IPS-20b (cell line): ENCODE data around the gene STIL.
"Not testable (repeated sequence)": the region's sequence is repeated elsewhere in the genome, so short reads cannot be mapped to it uniquely, and the experiment has no call there.

Source experiments
- H3K27ac ChIP-seq: one replicate; pipeline ENCODE4 v1.5.1; 2013; ENCODE audit warnings: low read length
- H3K27me3 ChIP-seq: 2 replicates; pipeline ENCODE4 v1.6.1; 2013; ENCODE audit warnings: mild to moderate bottlenecking, low read length, inconsistent platforms; ENCODE audit not compliant: insufficient read depth
- H3K36me3 ChIP-seq: 2 replicates; pipeline ENCODE4 v1.6.1; 2013; ENCODE audit warnings: low read depth, mild to moderate bottlenecking, inconsistent platforms, low read length, moderate library complexity; ENCODE audit not compliant: insufficient read depth
- H3K4me1 ChIP-seq: 2 replicates; pipeline ENCODE4 v1.6.1; 2013; ENCODE audit warnings: mild to moderate bottlenecking, control low read depth, inconsistent platforms, low read length, moderate library complexity; ENCODE audit not compliant: insufficient read depth
- H3K4me3 ChIP-seq: 2 replicates; pipeline ENCODE4 v1.5.1; 2013; ENCODE audit warnings: mild to moderate bottlenecking, low read length, inconsistent platforms
- H3K9ac ChIP-seq: 2 replicates; pipeline ENCODE4 v1.6.1; 2013; ENCODE audit warnings: low read depth, mild to moderate bottlenecking, inconsistent platforms, low read length, moderate library complexity
- H3K9me3 ChIP-seq: 2 replicates; pipeline ENCODE4 v1.6.1; 2013; ENCODE audit warnings: mild to moderate bottlenecking, low read depth, low read length, inconsistent platforms; ENCODE audit not compliant: insufficient read depth

Gene STIL

DNA sequence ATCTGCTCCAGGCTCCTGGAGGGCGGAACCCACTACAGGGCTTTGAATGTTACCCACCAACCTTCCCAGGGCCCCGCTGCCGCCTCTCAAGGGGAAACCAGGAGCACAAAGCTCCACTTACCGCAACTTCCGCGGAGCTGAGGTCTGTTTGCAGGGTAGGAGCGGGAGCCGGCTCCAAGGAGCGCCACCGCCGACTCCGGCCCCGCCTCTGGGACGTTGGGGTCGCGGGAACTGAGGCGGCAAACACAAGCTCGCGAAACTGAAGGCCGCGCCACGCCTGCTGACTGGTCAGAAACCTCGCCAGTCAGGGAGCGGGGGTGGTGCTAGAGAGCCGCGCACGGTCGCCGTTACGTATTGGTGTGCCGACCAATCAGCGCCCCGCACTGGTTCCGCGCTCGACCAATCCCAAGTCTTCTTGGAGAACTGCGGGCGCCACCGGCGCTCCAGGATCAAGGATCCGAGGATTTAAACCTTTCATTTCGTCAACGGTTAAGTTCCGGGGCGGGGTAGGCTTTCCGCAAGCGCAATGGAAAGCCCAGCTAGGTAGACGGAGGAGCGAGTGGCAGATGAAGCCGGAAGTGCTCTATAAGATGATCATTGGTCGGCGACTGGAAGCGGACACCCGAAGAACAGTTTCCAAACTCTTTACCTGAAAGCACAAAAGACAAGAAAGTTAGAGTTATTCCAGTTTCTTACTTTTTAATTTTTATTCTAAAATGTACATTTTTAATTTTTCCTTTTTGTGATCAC, at the start of gene STIL:
STIL (minus strand) TSS at position 233 of the 750 bp plus-strand sequence. CDS start 3,828 bp downstream, outside the sequence.
- no peaks in the 10 kb centered on the region for H3K27me3 ChIP-seq
- H3K9ac ChIP-seq = peak within 1 kb of the TSS; percentile 95
- H3K4me3 ChIP-seq = peak within 1 kb of the TSS; percentile 82
- H3K36me3 ChIP-seq = peaks cover 24% of the 10 kb centered on the region
- H3K4me1 ChIP-seq = peaks cover 4% of the 10 kb centered on the region; the same call in 1 of the 2 replicates
- H3K9me3 ChIP-seq = no peaks in the 10 kb centered on the region
- peak within 1 kb of the TSS; percentile 78 for H3K27ac ChIP-seq

DNA sequence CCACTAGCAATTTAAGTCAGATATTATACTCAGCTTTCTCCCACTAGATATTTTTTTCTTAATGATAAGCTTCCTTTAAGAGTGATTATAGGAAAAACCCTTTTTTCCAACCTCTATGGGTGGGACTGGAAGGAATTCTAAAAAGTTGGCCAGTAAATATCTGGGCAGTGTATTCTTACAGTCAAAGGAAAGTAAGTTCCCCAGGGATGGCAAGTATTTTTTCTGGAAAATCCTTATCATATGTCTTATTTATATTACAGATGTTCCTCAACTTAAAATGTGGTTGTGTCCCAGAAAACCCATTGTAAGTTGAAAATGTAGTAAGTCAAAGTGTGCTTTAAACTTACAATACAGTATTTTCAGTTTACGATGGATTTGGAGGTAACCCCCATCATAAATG, 48.9 kb upstream of the STIL start:
- no peak overlapping the region for H3K27ac ChIP-seq
- no peak overlapping the region for H3K9ac ChIP-seq
- no peaks in the 10 kb centered on the region for H3K9me3 ChIP-seq
- H3K27me3 ChIP-seq = no peaks in the 10 kb centered on the region
- no peaks in the 10 kb centered on the region for H3K4me1 ChIP-seq
- H3K4me3 ChIP-seq = no peak overlapping the region
- H3K36me3 ChIP-seq = no peaks in the 10 kb centered on the region

DNA sequence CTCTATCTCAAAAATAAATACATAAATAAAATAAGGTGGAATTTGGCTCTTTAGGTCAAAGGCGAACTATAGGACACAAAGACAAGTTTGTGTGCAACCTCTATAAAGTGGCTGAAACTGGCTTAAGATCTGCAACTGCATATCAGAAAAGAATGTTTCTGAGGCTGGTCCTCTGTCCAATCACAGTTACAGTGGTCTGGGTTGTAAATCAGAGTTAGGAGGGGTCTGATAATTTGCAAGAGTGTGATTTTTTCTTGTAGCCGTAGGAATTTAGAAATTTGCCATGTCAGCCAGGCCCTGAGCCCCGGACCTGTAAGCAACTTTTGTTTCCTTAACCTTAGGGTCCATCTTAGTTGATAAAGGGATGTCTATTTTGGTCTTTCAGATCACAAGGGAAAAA, 47.4 kb upstream of the STIL start:
- no peaks in the 10 kb centered on the region for H3K4me1 ChIP-seq
- no peak overlapping the region for H3K9ac ChIP-seq
- H3K27ac ChIP-seq = no peak overlapping the region
- no peaks in the 10 kb centered on the region for H3K9me3 ChIP-seq
- H3K4me3 ChIP-seq = no peak overlapping the region
- H3K36me3 ChIP-seq = no peaks in the 10 kb centered on the region
- H3K27me3 ChIP-seq = no peaks in the 10 kb centered on the region

GRCh38 chr1:47351305-47351704, 37.4 kb upstream of the STIL start:
- H3K9ac ChIP-seq = no peak overlapping the region
- no peak overlapping the region for H3K4me3 ChIP-seq
- no peaks in the 10 kb centered on the region for H3K9me3 ChIP-seq
- no peak overlapping the region for H3K27ac ChIP-seq
- no peaks in the 10 kb centered on the region for H3K4me1 ChIP-seq
- H3K36me3 ChIP-seq = no peaks in the 10 kb centered on the region
- no peaks in the 10 kb centered on the region for H3K27me3 ChIP-seq

DNA sequence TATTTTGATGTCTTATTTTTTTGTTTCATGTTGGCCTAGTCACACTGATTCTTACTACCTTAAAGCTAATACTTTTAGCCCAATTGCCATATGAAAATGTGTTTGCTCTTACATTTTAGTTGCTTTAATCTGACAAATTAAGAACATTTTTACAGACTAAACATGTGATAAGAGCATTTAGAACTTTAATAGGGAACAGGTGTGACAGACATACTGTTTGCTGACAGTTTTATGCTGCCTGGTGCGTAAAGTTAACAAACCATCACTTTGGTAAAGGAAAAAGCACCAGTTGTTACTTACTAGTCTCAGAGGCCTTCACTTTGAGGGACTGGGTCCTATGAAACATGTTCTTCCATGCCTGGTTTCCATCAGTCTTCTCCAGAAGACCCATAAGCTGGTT, 34.3 kb upstream of the STIL start:
- Histone ChIP-seq H3K4me1 (no peaks in the 10 kb centered on the region), H3K9ac (no peak overlapping the region), H3K27ac (no peak overlapping the region), H3K36me3 (no peaks in the 10 kb centered on the region), H3K27me3 (no peaks in the 10 kb centered on the region), H3K9me3 (no peaks in the 10 kb centered on the region), H3K4me3 (no peak overlapping the region)

DNA sequence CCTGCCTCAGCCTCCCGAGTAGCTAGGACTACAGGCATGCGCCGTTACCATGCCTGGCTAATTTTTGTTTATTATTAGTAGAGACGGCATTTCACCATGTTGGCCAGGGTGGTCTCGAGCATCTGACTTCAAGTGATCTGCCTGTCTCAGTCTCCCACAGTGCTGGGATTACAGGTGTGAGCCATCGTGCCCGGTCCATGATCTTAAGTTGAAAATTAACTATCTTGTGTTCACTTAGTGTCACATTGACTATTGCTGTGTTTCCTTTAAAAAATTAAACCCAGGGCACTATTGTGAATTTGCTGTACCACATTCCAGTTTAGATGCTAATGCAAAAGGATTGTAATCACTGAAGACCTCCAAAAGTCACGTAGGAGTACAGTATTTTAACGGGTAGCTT, 33.8 kb upstream of the STIL start:
- no peaks in the 10 kb centered on the region for H3K4me1 ChIP-seq
- no peak overlapping the region for H3K27ac ChIP-seq
- H3K4me3 ChIP-seq = no peak overlapping the region
- no peaks in the 10 kb centered on the region for H3K27me3 ChIP-seq
- no peak overlapping the region for H3K9ac ChIP-seq
- H3K36me3 ChIP-seq = no peaks in the 10 kb centered on the region
- no peaks in the 10 kb centered on the region for H3K9me3 ChIP-seq

DNA sequence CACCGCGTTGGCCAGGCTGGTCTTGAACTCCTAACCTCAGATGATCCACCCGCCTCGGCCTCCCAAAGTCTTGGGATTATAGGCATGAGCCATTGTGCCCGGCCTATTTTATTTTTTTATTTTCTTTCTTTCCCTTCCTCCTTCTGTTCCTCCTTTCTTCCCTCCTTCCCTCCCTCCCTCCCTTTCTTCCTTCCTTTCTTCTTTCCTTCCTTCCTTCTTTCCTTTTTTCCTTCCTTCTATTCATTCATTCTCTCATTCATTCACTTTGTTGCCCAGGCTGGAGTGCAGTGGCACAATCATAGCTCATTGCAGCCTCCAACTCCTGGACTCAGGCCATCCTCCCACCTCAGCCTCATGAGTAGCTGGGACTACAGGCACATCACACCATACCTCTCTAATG, 33.0 kb upstream of the STIL start:
- H3K9me3 ChIP-seq, H3K36me3 ChIP-seq, H3K4me3 ChIP-seq, H3K27ac ChIP-seq, H3K9ac ChIP-seq, H3K27me3 ChIP-seq, H3K4me1 ChIP-seq: not testable (repeated sequence)

DNA sequence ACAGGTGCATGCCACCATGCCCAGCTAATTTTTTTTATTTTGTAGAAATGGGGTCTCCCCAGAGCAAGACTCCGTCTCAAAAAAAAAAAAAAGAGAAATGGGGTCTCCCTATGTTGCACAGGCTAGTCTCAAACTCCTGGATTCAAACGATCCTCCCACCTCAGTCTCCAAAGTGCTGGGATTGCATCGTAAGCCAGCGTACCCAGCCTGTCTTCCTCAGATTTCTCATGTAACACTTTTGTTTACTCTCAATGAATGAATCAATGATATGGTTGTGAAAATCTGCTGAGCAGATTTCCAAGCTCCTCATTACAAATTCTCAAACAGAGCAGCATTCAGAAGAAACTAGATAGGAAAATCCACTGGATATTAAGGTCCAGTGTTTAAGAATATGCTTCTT, 26.3 kb upstream of the STIL start:
- no peaks in the 10 kb centered on the region for H3K36me3 ChIP-seq
- no peaks in the 10 kb centered on the region for H3K27me3 ChIP-seq
- peaks cover under 1% of the 10 kb centered on the region; the same call in 1 of the 2 replicates for H3K4me1 ChIP-seq
- no peak overlapping the region for H3K4me3 ChIP-seq
- no peak overlapping the region for H3K27ac ChIP-seq
- no peak overlapping the region for H3K9ac ChIP-seq
- H3K9me3 ChIP-seq = no peaks in the 10 kb centered on the region

DNA sequence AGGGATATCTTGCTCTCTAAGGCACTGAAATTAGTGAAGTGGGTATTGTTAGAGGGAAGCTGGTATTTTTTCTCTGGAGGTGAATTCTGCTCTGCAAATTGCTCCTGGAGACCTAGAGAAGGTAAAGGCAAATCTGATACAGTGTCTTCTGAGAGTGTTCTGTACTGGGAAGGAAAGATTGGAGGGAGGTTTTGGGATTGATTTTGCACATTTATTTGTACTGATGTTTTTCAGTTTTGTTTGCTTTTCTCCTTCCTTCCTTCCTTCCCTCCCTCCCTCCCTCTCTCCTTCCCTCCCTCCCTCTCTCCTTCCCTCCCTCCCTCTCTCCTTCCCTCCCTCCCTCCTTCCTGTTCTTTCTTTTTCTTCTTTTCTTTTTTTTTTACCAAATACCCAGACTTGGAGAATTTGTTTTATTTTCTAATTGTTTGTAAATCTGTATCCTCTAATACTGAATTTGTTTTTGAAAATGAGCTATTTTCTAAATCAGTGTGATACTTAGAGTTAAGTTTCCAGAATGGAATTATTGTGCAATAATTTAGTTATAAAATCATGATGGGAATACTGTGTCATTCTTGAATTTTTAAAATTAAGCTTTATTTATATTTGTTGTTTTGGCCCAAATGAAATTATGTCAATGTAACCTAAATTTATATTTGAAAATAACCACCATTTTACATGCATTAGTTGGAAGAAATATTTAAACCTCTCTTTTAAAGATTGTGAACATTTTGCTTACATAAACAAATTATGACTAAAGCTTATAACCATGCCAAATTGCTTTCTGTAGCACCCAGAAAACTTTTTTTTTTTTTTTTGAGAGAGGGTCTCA, 24.5 kb upstream of the STIL start:
- H3K4me3 ChIP-seq = no peak overlapping the region
- no peaks in the 10 kb centered on the region for H3K9me3 ChIP-seq
- H3K36me3 ChIP-seq = no peaks in the 10 kb centered on the region
- H3K9ac ChIP-seq = no peak overlapping the region
- no peaks in the 10 kb centered on the region for H3K27me3 ChIP-seq
- no peak overlapping the region for H3K27ac ChIP-seq
- peaks cover 6% of the 10 kb centered on the region; the same call in 1 of the 2 replicates for H3K4me1 ChIP-seq

DNA sequence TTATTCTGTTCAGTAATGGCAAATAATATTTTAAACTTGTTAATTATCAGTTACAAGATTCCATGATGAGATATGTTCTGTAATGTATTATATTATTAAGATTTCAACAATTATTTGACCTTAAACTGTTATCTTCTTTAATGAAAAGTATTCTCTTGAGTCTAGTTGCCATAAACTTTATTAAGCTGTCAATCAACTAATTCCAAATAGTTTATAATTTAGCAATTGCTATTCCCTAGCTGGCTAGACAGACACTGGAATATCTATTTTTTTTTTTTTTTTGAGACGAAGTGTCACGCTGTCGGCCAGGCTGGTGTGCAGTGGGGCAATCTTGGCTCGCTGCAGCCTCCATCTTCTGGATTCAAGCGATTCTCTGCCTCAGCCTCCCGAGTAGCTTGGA, 23.4 kb upstream of the STIL start:
- Histone ChIP-seq H3K36me3 (no peaks in the 10 kb centered on the region), H3K27me3 (no peaks in the 10 kb centered on the region), H3K4me3 (no peak overlapping the region), H3K27ac (no peak overlapping the region), H3K9me3 (no peaks in the 10 kb centered on the region), H3K4me1 (peaks cover 11% of the 10 kb centered on the region), H3K9ac (no peak overlapping the region)

DNA sequence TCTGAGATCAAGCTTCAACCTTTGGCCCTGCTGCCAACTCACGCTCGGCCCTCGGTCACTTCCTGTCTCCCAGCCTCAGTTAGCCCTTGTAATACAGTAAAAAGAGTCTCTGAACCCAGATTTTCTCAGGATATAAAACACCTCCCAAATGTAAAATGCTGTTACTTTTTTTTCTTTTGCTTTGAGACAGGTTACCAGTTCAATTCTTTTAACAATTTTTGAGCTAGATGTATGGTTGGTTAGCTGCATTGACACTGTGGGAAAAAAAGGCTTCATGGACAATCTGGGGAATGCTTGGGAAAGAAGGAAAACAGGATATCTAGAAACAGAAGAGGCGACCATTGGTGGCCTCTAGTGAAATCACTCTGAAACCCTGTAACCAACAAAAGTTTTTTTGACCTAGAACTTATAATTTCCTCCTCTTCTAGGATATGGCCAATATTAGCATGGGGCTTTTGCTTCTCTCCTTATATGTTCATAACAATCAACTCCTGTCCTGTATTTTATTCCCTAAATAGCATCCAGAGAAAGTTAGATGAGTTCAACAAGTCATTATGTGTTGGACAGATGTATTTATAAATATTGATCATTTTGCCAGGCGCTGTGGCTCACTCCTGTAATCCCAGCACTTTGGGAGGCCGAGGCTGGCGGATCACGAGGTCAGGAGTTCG, 21.0 kb upstream of the STIL start:
- Histone ChIP-seq H3K4me1 (peaks cover 11% of the 10 kb centered on the region), H3K36me3 (no peaks in the 10 kb centered on the region), H3K27ac (peak overlapping the region; percentile 75), H3K9me3 (no peaks in the 10 kb centered on the region), H3K27me3 (no peaks in the 10 kb centered on the region), H3K4me3 (peak overlapping the region; percentile 91), H3K9ac (peak overlapping the region; percentile 93; the same call in 1 of the 2 replicates)
